MM.1S (cell line): ENCODE results near the gene CCDC40.

Experiments
- CTCF ChIP-seq: fragments of 300-600 bp; sonication (generic); IDR thresholded peaks from 2 replicates; pipeline ENCODE4 v1.5.1; 2016; ENCODE audit warnings: antibody characterized with exemption, low read length, mixed read lengths
- EZH2 ChIP-seq: fragments of 300-600 bp; sonication (generic); optimal IDR thresholded peaks from 2 replicates; pipeline ENCODE3; 2017; ENCODE audit warnings: low read depth, mild to moderate bottlenecking, antibody characterized with exemption, low read length, mixed read lengths
- EZH2phosphoT487 ChIP-seq: fragments of 300-600 bp; sonication (generic); IDR thresholded peaks from 2 replicates; pipeline ENCODE4 v1.6.1; 2018; ENCODE audit warnings: antibody characterized with exemption, low read length

DNA sequence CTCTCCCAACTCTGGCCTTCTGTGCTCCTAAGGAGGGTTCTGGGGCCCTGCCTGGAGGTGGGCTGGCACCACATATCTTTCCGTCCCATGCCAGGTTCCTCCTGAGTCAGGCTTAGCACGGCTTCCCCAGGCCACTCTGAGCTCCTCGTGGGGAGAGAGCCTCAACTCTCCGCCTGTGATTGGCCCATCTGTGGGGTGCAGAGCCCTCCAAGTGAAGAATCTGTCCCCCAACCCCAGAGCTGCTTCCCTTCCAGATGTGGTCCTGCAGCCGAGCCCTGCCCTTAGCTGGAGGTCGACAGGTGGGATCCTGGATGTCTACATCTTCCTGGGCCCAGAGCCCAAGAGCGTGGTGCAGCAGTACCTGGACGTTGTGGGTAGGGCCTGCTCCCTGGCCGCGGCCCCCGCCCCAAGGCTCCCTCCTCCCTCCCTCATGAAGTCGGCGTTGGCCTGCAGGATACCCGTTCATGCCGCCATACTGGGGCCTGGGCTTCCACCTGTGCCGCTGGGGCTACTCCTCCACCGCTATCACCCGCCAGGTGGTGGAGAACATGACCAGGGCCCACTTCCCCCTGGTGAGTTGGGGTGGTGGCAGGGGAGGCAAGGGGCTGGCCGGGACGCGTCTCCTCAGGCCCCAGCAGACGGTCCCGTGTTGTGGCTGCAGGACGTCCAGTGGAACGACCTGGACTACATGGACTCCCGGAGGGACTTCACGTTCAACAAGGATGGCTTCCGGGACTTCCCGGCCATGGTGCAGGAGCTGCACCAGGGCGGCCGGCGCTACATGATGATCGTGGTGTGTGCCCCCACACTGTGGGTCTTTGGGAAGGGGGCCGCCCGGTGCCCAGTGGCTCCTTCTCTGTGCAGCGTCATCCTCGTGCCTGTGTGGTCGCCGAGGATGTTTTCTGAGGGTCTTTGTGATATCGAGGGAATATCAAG lies 71.9 kb downstream of the CCDC40 start:
- TF ChIP-seq CTCF (no peak), EZH2 (no peak), EZH2phosphoT487 (no peak)
